GM12878 (cell line): ENCODE measurements around the gene ITPKB. TPM values are rescaled to one million over a fixed set of nuclear protein-coding genes. Genes with fewer than 3 reads are reported as not detected.

Experiments used
- ATAC-seq: fragments of 200-7000 bp; cut with Tn5 transposase; 3 replicates; pipeline ENCODE4 v1.9.1; 2020; ENCODE audit warnings: mild to moderate bottlenecking, moderate library complexity
- BruUV-seq: library from RNA; stranded (reverse); fragments of 400-500 nt; replicated peaks from 2 replicates; lab custom pipeline; 2021; lab: Mats Ljungman, UMichigan
- CTCF ChIA-PET: fragments of 300-600 bp; sonication (Branson Sonifier 250); formaldehyde crosslinking; extraction: SDS; loops from one replicate; lab custom pipeline; 2021; ENCODE audit warnings: inconsistent platforms; lab: Yijun Ruan, JAX
- POLR2A ChIA-PET: fragments of 350-600 bp; formaldehyde crosslinking; extraction: SDS; loops from one replicate; lab custom pipeline; 2021; ENCODE audit warnings: inconsistent platforms; lab: Charles Lee
- RAD21 ChIA-PET: fragments of 300-600 bp; sonication (Branson Sonifier 250); formaldehyde crosslinking; loops from one replicate; lab custom pipeline; 2023; ENCODE audit warnings: antibody characterized with exemption; ENCODE audit not compliant: unreplicated experiment; lab: Charles Lee
- SMC1A ChIA-PET: fragments of 300-600 bp; sonication (Branson Sonifier 250); formaldehyde crosslinking; loops from one replicate; lab custom pipeline; 2023; ENCODE audit not compliant: unreplicated experiment, uncharacterized antibody; lab: Charles Lee
- DNase-seq: peaks from one replicate; pipeline ENCODE4 v3.0.0-alpha.2; 2011; ENCODE audit warnings: low read depth, low spot score
- FAIRE-seq: peaks from 3 replicates; lab custom pipeline; 2011; peaks lifted over from hg19 to GRCh38; lab: Jason Lieb, UNC
- H2AFZ ChIP-seq: 2 replicates; pipeline ENCODE4 v1.6.0; 2011; ENCODE audit warnings: low read depth, low read length, control low read depth; ENCODE audit not compliant: control insufficient read depth
- H3K27ac ChIP-seq: 2 replicates; pipeline ENCODE4 v1.5.1; 2011; ENCODE audit warnings: control low read depth; ENCODE audit not compliant: control insufficient read depth, insufficient read depth
- H3K27me3 ChIP-seq, 2 experiments: replicated peaks in 1 of 2; 2 replicates each; pipeline versions ENCODE4 v1.6.0 to v1.6.1; 2011; ENCODE audit warnings: low read length in 1 of 2; ENCODE audit not compliant: control insufficient read depth in 2 of 2, insufficient read depth in 2 of 2
- H3K36me3 ChIP-seq, 2 experiments: 2 replicates each; pipeline ENCODE4 v1.5.1; 2011; ENCODE audit warnings: low read length in 1 of 2; ENCODE audit not compliant: control insufficient read depth in 2 of 2, insufficient read depth in 2 of 2
- H3K4me1 ChIP-seq: 2 replicates; pipeline ENCODE4 v1.6.1; 2011; ENCODE audit warnings: mild to moderate bottlenecking, low read length, moderate library complexity, mixed read lengths; ENCODE audit not compliant: control insufficient read depth, insufficient read depth
- H3K4me2 ChIP-seq: 2 replicates; pipeline ENCODE4 v1.6.0; 2011; ENCODE audit warnings: control low read depth; ENCODE audit not compliant: control insufficient read depth, insufficient read depth
- H3K4me3 ChIP-seq: fragments of 200-600 bp; sonication (generic); 2 replicates; pipeline ENCODE4 v1.5.1; 2016
- H3K79me2 ChIP-seq: 2 replicates; pipeline ENCODE4 v1.6.0; 2011; ENCODE audit warnings: low read length; ENCODE audit not compliant: control insufficient read depth, insufficient read depth
- H3K9ac ChIP-seq: 2 replicates; pipeline ENCODE4 v1.8.0; 2011; ENCODE audit warnings: low read length, control low read depth, mixed read lengths; ENCODE audit not compliant: control insufficient read depth, insufficient read depth
- H3K9me3 ChIP-seq: replicated peaks from 3 replicates; pipeline ENCODE4 v1.5.1; 2011; ENCODE audit warnings: mild to moderate bottlenecking, low read length; ENCODE audit not compliant: control insufficient read depth, insufficient read depth
- H4K20me1 ChIP-seq: 2 replicates; pipeline ENCODE4 v1.6.0; 2011; ENCODE audit not compliant: control insufficient read depth, insufficient read depth
- BCL3 ChIP-seq: IDR thresholded peaks from 2 replicates; pipeline ENCODE4 v1.6.1; 2011; ENCODE audit warnings: borderline replicate concordance, low read depth, mild to moderate bottlenecking, moderate library complexity, low read length; ENCODE audit not compliant: insufficient read depth, poor library complexity, severe bottlenecking
- NFIC ChIP-seq: IDR thresholded peaks from 2 replicates; pipeline ENCODE4 v1.6.1; 2012; ENCODE audit warnings: low read depth, mild to moderate bottlenecking, inconsistent platforms, low read length, moderate library complexity
- PBX3 ChIP-seq: IDR thresholded peaks from 2 replicates; pipeline ENCODE4 v1.6.1; 2011; ENCODE audit warnings: mild to moderate bottlenecking, low read depth, low read length, moderate library complexity; ENCODE audit not compliant: insufficient replicate concordance
- RB1 ChIP-seq: fragments of 450-650 bp; formaldehyde crosslinking; IDR thresholded peaks from 2 replicates; pipeline ENCODE4 v1.6.1; 2017; ENCODE audit warnings: mild to moderate bottlenecking, borderline replicate concordance
- TCF3 ChIP-seq: IDR thresholded peaks from 2 replicates; pipeline ENCODE4 v1.6.1; 2012; ENCODE audit warnings: low read depth, mild to moderate bottlenecking, low read length, borderline replicate concordance; ENCODE audit not compliant: insufficient read depth
- WGBS: methylation state at CpG from one replicate; pipeline ENCODE4 v1.1.6; 2016; ENCODE audit warnings: low lambda C conversion rate; ENCODE audit not compliant: insufficient replicate concordance, insufficient coverage; ENCODE audit errors: missing lambda C conversion rate; 5-methylcytosine and 5-hydroxymethylcytosine counted together
- in situ Hi-C: fragments of 300-500 bp; cut with MboI; formaldehyde crosslinking; loops from 9 replicates; pipeline ENCODE4 v1.14.3; 2018; ENCODE audit warnings: mixed read lengths
- intact Hi-C: fragments of 100-400 bp; cut with micrococcal nuclease; formaldehyde crosslinking; loops from one replicate; pipeline ENCODE4 v1.14.2; 2022; ENCODE audit not compliant: unreplicated experiment
- polyA plus RNA-seq, 11 experiments: library from polyadenylated mRNA; depleted of rRNA in 4 of 11; unstranded in 6 of 11; stranded (reverse) in 5 of 11; fragments of >200 nt; fragmentation: Nextera tagmentation in 4 of 11; fragmentation: Illumina TruSeq in 1 of 11; extraction: Ambion mirVana in 4 of 11; extraction: Trizol in 1 of 11; gene quantifications; 1 replicate in 1 of 11; 2 replicates in 10 of 11; pipeline versions ENCODE4 v1.2.1 to v1.2.3, GENCODE V29; 2011 to 2016; ENCODE audit warnings: inconsistent platforms in 2 of 11, missing spikeins in 2 of 11, low read depth in 1 of 11
- total RNA-seq, 4 experiments: library from RNA; depleted of rRNA in 3 of 4; stranded (reverse); fragments of >200 nt in 3 of 4; fragmentation: Illumina TruSeq in 1 of 4; extraction: Trizol in 1 of 4; gene quantifications; 2 replicates each; pipeline versions ENCODE4 v1.2.1 to v1.2.3, GENCODE V29; 2013 to 2021

ITPKB gene
- total and polyA plus RNA-seq, 10 of the 15 experiments (the other 5 are each of a cell fraction or from before 2014, with no cell fraction given) = 1.3 to 38.7 (median 12.9) TPM

- Histone ChIP-seq H4K20me1 (peaks cover 5% of the 10 kb centered on the region; the same call in 1 of the 2 replicates), H3K4me2 (no peak overlapping the region), H3K27me3 (no peaks in the 10 kb centered on the region), H3K4me3 (no peak overlapping the region), H3K36me3 (peaks cover 8 to 17% of the 10 kb centered on the region in 2 experiments; a peak in 3 of 4 replicates), H3K9ac (no peak overlapping the region), H2AFZ (no peak overlapping the region), H3K4me1 (peaks cover 22% of the 10 kb centered on the region), H3K27ac (no peak overlapping the region), H3K79me2 (peaks cover 5% of the 10 kb centered on the region), H3K9me3 (no peaks in the 10 kb centered on the region)
- ChIA-PET POLR2A (no interaction called here), RAD21 (no interaction called here), SMC1A (no interaction called here)
- DNase-seq = no peak
- FAIRE-seq = no peak
- WGBS = 87% methylated on average over 8 of the region's 8 CpGs
- intact Hi-C loops = no loop called here
- no peak for ATAC-seq
- no TSS peak for BruUV-seq
- in situ Hi-C loops = no loop called here
- TF ChIP-seq BCL3 (peak; percentile 99), TCF3 (peak; percentile 70; the same call in 1 of the 2 replicates), PBX3 (peak; percentile 41), NFIC (peak; percentile 53), RB1 (no peak)
- TF ChIP-seq, all 136 proteins: peak for 4
- CTCF ChIA-PET = interaction anchor here (0.5 to 1.5 kb wide), 5 partner anchors 8 to 821 kb away, joined by 3 to 6 read pairs (median 3); no protein-coding TSS in a partner anchor
Observed at GRCh38 chr1:226649244-226649643, 89.8 kb downstream of the ITPKB start.
